Transverse colon (tissue), 4 donors: ENCODE measurements around the gene RAPGEF4. TPM values are rescaled to one million over a fixed set of nuclear protein-coding genes. Genes with fewer than 3 reads are reported as not detected.

ENCODE experiments used
- DNase-seq: peaks from one replicate; pipeline ENCODE4 v3.0.0-alpha.2; 2019
- H3K27ac ChIP-seq, 4 donors: fragments of 200-600 bp; sonication (generic); 2 replicates each; pipeline ENCODE4 v1.5.1; 2016 to 2018; ENCODE audit warnings: inconsistent platforms in 4 of 4
- H3K27me3 ChIP-seq: fragments of 200-600 bp; sonication (generic); 2 replicates; pipeline ENCODE4 v1.5.1; 2017; ENCODE audit warnings: inconsistent platforms
- H3K36me3 ChIP-seq, 4 donors: fragments of 200-600 bp; sonication (generic); 2 replicates each; pipeline ENCODE4 v1.5.1; 2017 to 2019; ENCODE audit warnings: inconsistent platforms in 4 of 4
- H3K4me1 ChIP-seq, 4 donors: fragments of 200-600 bp; sonication (generic); 2 replicates each; pipeline ENCODE4 v1.5.1; 2017 to 2020; ENCODE audit warnings: inconsistent platforms in 4 of 4
- H3K4me3 ChIP-seq, 4 donors: fragments of 200-600 bp; sonication (generic); 1 replicate in 1 of 4; 2 replicates in 3 of 4; pipeline versions ENCODE4 v1.5.1 to v1.6.1; 2017 to 2019; ENCODE audit warnings: inconsistent platforms in 4 of 4
- H3K9me3 ChIP-seq, 2 donors: fragments of 200-600 bp; sonication (generic); 2 replicates each; pipeline ENCODE4 v1.5.1; 2017 to 2019; ENCODE audit warnings: inconsistent platforms in 2 of 2
- CTCF ChIP-seq, 5 experiments: fragments of 200-600 bp in 3 of 5; fragments of 450-650 bp in 2 of 5; sonication (generic) in 3 of 5; IDR thresholded peaks; 1 replicate in 2 of 5; 2 replicates in 3 of 5; pipeline ENCODE4 v1.5.1; 2016 to 2017; ENCODE audit warnings: antibody characterized with exemption in 5 of 5, inconsistent platforms in 3 of 5, mild to moderate bottlenecking in 2 of 5, moderate library complexity in 1 of 5
- EP300 ChIP-seq: sonication (generic); formaldehyde crosslinking; IDR thresholded peaks from one replicate; pipeline ENCODE4 v1.6.1; 2017; ENCODE audit warnings: antibody characterized with exemption, low read depth
- POLR2A ChIP-seq: fragments of 450-650 bp; IDR thresholded peaks from one replicate; pipeline ENCODE4 v1.6.1; 2016; ENCODE audit warnings: antibody characterized with exemption, mild to moderate bottlenecking, moderate library complexity
- POLR2AphosphoS5 ChIP-seq, 3 donors: sonication (generic); formaldehyde crosslinking; IDR thresholded peaks; one replicate each; pipeline ENCODE4 v1.6.1; 2016; ENCODE audit warnings: antibody characterized with exemption in 3 of 3
- WGBS, 2 donors: methylation state at CpG; one replicate each; pipeline ENCODE4 v1.1.5; 2018; ENCODE audit warnings: low coverage in 1 of 2; 5-methylcytosine and 5-hydroxymethylcytosine counted together
- in situ Hi-C, 4 donors: fragments of 200-750 bp; cut with MboI; loops; one replicate each; pipeline versions ENCODE4 v1.15.0 to v1.15.1; 2017; ENCODE audit warnings: low sequenced_read_pairs in 3 of 4, low pct_ligation_motif_present in 1 of 4, low pct_unique_long_range_greater_than_20kb in 1 of 4
- intact Hi-C: fragments of 100-400 bp; cut with DNase I; formaldehyde crosslinking; loops from one replicate; pipeline ENCODE4 v1.15.1; 2023; ENCODE audit warnings: low total_unique reads
- total RNA-seq, 4 donors: library from RNA; depleted of rRNA; stranded (reverse); fragments of >200 nt; gene quantifications; one replicate each; pipeline ENCODE4 v1.1.0, GENCODE V29; 2016

RAPGEF4 gene
- total RNA-seq, 4 donors from 2014 or later: 1.4 to 12.3 (median 2.2) TPM; not detected in 1

- Histone ChIP-seq H3K27ac (no peak overlapping the region), H3K4me1 (no peaks in the 10 kb centered on the region), H3K27me3 (no peaks in the 10 kb centered on the region), H3K9me3 (no peaks in the 10 kb centered on the region), H3K4me3 (no peak overlapping the region), H3K36me3 (no peaks in the 10 kb centered on the region)
- intact Hi-C loops: no loop called here
- in situ Hi-C loops: no loop called here
- TF ChIP-seq CTCF (IDR thresholded peaks at IDR 0.05) (no peak), POLR2A (no peak), POLR2AphosphoS5 (IDR thresholded peaks at IDR 0.05) (no peak), EP300 (no peak)
- 66 to 69% methylated on average over 2 to 3 of the region's 3 CpGs for WGBS, 2 donors
- DNase-seq: no peak
Observed at GRCh38 chr2:172826522-172826921, 90.9 kb downstream of the RAPGEF4 start.

- no peaks in the 10 kb centered on the region for H3K27me3 ChIP-seq
- H3K36me3 ChIP-seq: no peaks in the 10 kb centered on the region
- TF ChIP-seq POLR2AphosphoS5 (IDR thresholded peaks at IDR 0.05): no peak
- no peak for TF ChIP-seq EP300
- no peak for TF ChIP-seq POLR2A
- no peak for TF ChIP-seq CTCF (IDR thresholded peaks at IDR 0.05)
- intact Hi-C loops (no loop called here), in situ Hi-C loops (no loop called here)
- no peak overlapping the region for H3K4me3 ChIP-seq
- 85% methylated on average over 7 of the region's 7 CpGs; no CpG with 5 or more reads in 1 of the 2 donors for WGBS, 2 donors
- H3K27ac ChIP-seq: no peak overlapping the region
- no peaks in the 10 kb centered on the region for H3K9me3 ChIP-seq
- no peak for DNase-seq
- H3K4me1 ChIP-seq: no peaks in the 10 kb centered on the region
Observed at GRCh38 chr2:172829229-172829628, 93.6 kb downstream of the RAPGEF4 start.

GRCh38 chr2:172830482-172830881 lies 94.8 kb downstream of the RAPGEF4 start:
- Histone ChIP-seq H3K27ac (no peak overlapping the region), H3K9me3 (no peaks in the 10 kb centered on the region), H3K4me1 (no peaks in the 10 kb centered on the region), H3K27me3 (no peaks in the 10 kb centered on the region), H3K36me3 (no peaks in the 10 kb centered on the region), H3K4me3 (no peak overlapping the region)
- no peak for DNase-seq
- intact Hi-C loops (no loop called here), in situ Hi-C loops (no loop called here)
- TF ChIP-seq POLR2AphosphoS5 (IDR thresholded peaks at IDR 0.05) (no peak), EP300 (no peak), CTCF (IDR thresholded peaks at IDR 0.05) (no peak), POLR2A (no peak)
- 70 to 77% methylated on average over 4 of the region's 4 CpGs for WGBS, 2 donors

GRCh38 chr2:172833898-172834297 lies 98.3 kb downstream of the RAPGEF4 start:
- in situ Hi-C loops: no loop called here
- Histone ChIP-seq H3K4me3 (no peak overlapping the region), H3K9me3 (no peaks in the 10 kb centered on the region), H3K36me3 (no peaks in the 10 kb centered on the region), H3K27ac (no peak overlapping the region), H3K4me1 (no peaks in the 10 kb centered on the region), H3K27me3 (no peaks in the 10 kb centered on the region)
- 71 to 73% methylated on average over 2 of the region's 2 CpGs for WGBS, 2 donors
- intact Hi-C loops: no loop called here
- no peak for TF ChIP-seq POLR2A
- no peak for TF ChIP-seq EP300
- TF ChIP-seq CTCF (IDR thresholded peaks at IDR 0.05): no peak
- TF ChIP-seq POLR2AphosphoS5 (IDR thresholded peaks at IDR 0.05): no peak
- DNase-seq: no peak
